C4-2B (cell line): ENCODE results near the gene SLC13A5.

ENCODE experiments used
- ZFX ChIP-seq: fragments of 450-650 bp; IDR thresholded peaks from 2 replicates; pipeline ENCODE4 v1.6.1; 2017
- TF ChIP-seq, protein P1 (sequence below): fragments of 450-650 bp; conservative IDR thresholded peaks from 2 replicates; pipeline ENCODE4 v1.5.1; 2017; ENCODE audit warnings: mild to moderate bottlenecking

DNA sequence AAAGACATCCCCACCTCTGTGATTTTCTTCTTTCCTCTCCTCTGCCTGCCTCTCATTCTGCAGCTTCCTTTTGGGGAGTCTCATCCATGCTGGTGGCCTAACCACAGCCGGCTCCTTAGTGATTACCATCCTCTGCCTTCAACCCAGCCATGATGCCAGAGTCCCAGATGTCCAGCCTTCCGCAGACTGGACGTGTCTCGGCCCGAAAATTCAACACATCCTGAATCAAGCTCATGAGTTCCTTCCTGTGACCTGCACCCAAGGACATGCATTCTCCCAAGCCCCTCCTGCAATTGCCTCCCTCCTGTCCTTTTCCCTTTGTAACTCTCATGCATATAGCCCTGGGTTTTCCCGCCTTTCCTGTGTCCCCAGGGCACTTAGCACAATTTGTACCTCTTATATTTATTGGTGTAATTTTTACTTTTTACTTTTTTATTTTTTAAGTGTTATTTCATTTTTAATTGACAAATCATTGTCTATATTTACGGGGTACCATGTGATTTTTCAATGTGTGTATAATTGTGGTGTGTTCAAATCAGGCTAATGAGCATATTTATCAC lies 1.2 kb upstream of the SLC13A5 start:
- TF ChIP-seq, protein P1, sequence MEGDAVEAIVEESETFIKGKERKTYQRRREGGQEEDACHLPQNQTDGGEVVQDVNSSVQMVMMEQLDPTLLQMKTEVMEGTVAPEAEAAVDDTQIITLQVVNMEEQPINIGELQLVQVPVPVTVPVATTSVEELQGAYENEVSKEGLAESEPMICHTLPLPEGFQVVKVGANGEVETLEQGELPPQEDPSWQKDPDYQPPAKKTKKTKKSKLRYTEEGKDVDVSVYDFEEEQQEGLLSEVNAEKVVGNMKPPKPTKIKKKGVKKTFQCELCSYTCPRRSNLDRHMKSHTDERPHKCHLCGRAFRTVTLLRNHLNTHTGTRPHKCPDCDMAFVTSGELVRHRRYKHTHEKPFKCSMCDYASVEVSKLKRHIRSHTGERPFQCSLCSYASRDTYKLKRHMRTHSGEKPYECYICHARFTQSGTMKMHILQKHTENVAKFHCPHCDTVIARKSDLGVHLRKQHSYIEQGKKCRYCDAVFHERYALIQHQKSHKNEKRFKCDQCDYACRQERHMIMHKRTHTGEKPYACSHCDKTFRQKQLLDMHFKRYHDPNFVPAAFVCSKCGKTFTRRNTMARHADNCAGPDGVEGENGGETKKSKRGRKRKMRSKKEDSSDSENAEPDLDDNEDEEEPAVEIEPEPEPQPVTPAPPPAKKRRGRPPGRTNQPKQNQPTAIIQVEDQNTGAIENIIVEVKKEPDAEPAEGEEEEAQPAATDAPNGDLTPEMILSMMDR: no peak
- TF ChIP-seq ZFX: no peak
